ENCODE results near the gene GAMT.
A peak's percentile ranks its signal among the peaks of the same experiment; 100 is the strongest.

GAMT gene

GRCh38 chr19:1383312-1384084 is 17.8 kb downstream of the GAMT start, which contains the start of gene NDUFS7:
TSS of gene NDUFS7 (plus strand) at chr19:1383907. CDS start at chr19:1383927, 20 bp downstream.
- DNase-seq: peak; percentile 94

GRCh38 chr19:1383017-1383311 is 18.4 kb downstream of the GAMT start:
- no peak for DNase-seq

- DNase-seq: no peak
Observed at GRCh38 chr19:1382250-1382649, 19.1 kb downstream of the GAMT start.

GRCh38 chr19:1379961-1380489 is 21.3 kb downstream of the GAMT start:
- no peak for DNase-seq

GRCh38 chr19:1379126-1379905 is 22.0 kb downstream of the GAMT start:
- DNase-seq: no peak

- DNase-seq: no peak
Observed at GRCh38 chr19:1377965-1378785, 23.2 kb downstream of the GAMT start.

- DNase-seq: no peak
Observed at GRCh38 chr19:1377176-1377964, 24.0 kb downstream of the GAMT start.

GRCh38 chr19:1376415-1376805 is 24.9 kb downstream of the GAMT start:
- no peak for DNase-seq

- DNase-seq: no peak
Observed at GRCh38 chr19:1374250-1374577, 27.1 kb downstream of the GAMT start.

- DNase-seq: no peak
Observed at GRCh38 chr19:1373534-1374249, 27.6 kb downstream of the GAMT start.

GRCh38 chr19:1373042-1373533 is 28.3 kb downstream of the GAMT start:
- no peak for DNase-seq

- no peak for DNase-seq
Observed at GRCh38 chr19:1370579-1371361, 30.6 kb downstream of the GAMT start.

- no peak for DNase-seq
Observed at GRCh38 chr19:1369214-1369805, 32.0 kb downstream of the GAMT start.

GRCh38 chr19:1366899-1367870 is 34.2 kb downstream of the GAMT start:
- DNase-seq: no peak

- DNase-seq: no peak
Observed at GRCh38 chr19:1366296-1366695, 35.0 kb downstream of the GAMT start.

GRCh38 chr19:1365319-1366269 is 35.7 kb downstream of the GAMT start:
- DNase-seq: no peak

GRCh38 chr19:1364070-1364704 is 37.2 kb downstream of the GAMT start:
- DNase-seq: peak; percentile 48
